Measurements from ENCODE around the gene IMPA2. TPM values are rescaled to one million over a fixed set of nuclear protein-coding genes. Genes with fewer than 3 reads are reported as not detected.

The IMPA2 gene
- 100 to 1,000 TPM; 112 to 385 (median 215) TPM for total RNA-seq

DNA sequence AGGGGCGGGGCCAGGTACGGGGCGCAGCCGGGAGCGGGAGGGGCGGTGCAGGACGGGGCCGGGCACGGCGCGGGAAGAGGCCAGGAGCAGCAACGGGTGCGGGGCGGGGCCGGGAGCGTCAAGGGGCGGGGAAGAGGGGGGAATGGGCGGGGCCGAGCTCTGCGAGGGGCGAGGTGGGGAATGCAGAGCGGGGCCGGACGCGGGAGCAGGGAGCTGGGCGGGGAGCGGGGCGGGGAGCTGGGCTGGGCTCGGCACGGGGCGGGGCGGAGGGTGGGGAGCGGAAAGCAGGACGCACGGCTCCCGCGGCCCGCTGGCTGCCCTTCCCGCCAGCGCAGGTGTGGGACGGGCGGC lies at the start of gene IMPA2:
TSS of gene IMPA2 (plus strand) at position 316 of the 351 bp plus-strand sequence. CDS start 163 bp downstream, outside the sequence.
- ATAC-seq = no peak
- H3K27me3 ChIP-seq = no peaks in the 10 kb centered on the region
- peak within 1 kb of the TSS; percentile 76 to 98 (median 95) for H3K27ac ChIP-seq
- H3K4me3 ChIP-seq = peak within 1 kb of the TSS; percentile 73 to 98
- TF ChIP-seq POLR2A (IDR thresholded peaks at IDR 0.05) = no peak
- TF ChIP-seq EP300 (IDR thresholded peaks at IDR 0.05) = no peak
- no peak for TF ChIP-seq CTCF (IDR thresholded peaks at IDR 0.05)
- TF ChIP-seq POLR2AphosphoS5 (IDR thresholded peaks at IDR 0.05) = peak; percentile 84
- H3K36me3 ChIP-seq = no peaks in the 10 kb centered on the region
- peaks cover 0 to 59% (median 12%) of the 10 kb centered on the region in 3 donors for H3K4me1 ChIP-seq
- 0% methylated on average over 3 of the region's 42 CpGs; no CpG with 5 or more reads in 1 of the 2 donors for WGBS, 2 donors (ENCODE audit: low coverage in 1 of 2)
- no peaks in the 10 kb centered on the region for H3K9me3 ChIP-seq

GRCh38 chr18:11932393-11932792 lies 48.9 kb upstream of the IMPA2 start:
- ATAC-seq = no peak
- Histone ChIP-seq H3K9me3 (no peaks in the 10 kb centered on the region), H3K36me3 (no peaks in the 10 kb centered on the region), H3K27ac (no peak overlapping the region), H3K4me1 (no peaks in the 10 kb centered on the region), H3K27me3 (no peaks in the 10 kb centered on the region), H3K4me3 (no peak overlapping the region)
- TF ChIP-seq EP300 (IDR thresholded peaks at IDR 0.05) (no peak), POLR2A (IDR thresholded peaks at IDR 0.05) (no peak), POLR2AphosphoS5 (IDR thresholded peaks at IDR 0.05) (no peak), CTCF (IDR thresholded peaks at IDR 0.05) (no peak)
- WGBS, 2 donors (ENCODE audit: low coverage in 1 of 2) = 80% methylated on average over 1 of the region's 14 CpGs; no CpG with 5 or more reads in 1 of the 2 donors

GRCh38 chr18:11937874-11938478 lies 43.3 kb upstream of the IMPA2 start:
- TF ChIP-seq CTCF (IDR thresholded peaks at IDR 0.05) = peak; percentile 76 to 87 (median 83)
- no peak for TF ChIP-seq POLR2A (IDR thresholded peaks at IDR 0.05)
- no peak for TF ChIP-seq POLR2AphosphoS5 (IDR thresholded peaks at IDR 0.05)
- TF ChIP-seq EP300 (IDR thresholded peaks at IDR 0.05) = no peak
- Histone ChIP-seq H3K27ac (peak overlapping the region in 3 of 4 donors; percentile 2 to 41 (median 3)), H3K4me1 (peaks cover 0 to 5% (median 0%) of the 10 kb centered on the region in 3 donors), H3K27me3 (no peaks in the 10 kb centered on the region), H3K4me3 (no peak overlapping the region), H3K9me3 (no peaks in the 10 kb centered on the region), H3K36me3 (no peaks in the 10 kb centered on the region)
- ATAC-seq = peak; percentile 55
- WGBS, 2 donors (ENCODE audit: low coverage in 1 of 2) = 0 to 4% methylated on average over 4 of the region's 4 CpGs

GRCh38 chr18:11940956-11941355 lies 40.4 kb upstream of the IMPA2 start:
- WGBS, 2 donors (ENCODE audit: low coverage in 1 of 2) = 57 to 83% methylated on average over 2 of the region's 2 CpGs
- no peak for ATAC-seq

More at GRCh38 chr18:11940956-11941355, 40.4 kb upstream of the IMPA2 start:
- Histone ChIP-seq H3K4me1 (peaks cover 0 to 8% (median 0%) of the 10 kb centered on the region in 3 donors), H3K9me3 (no peaks in the 10 kb centered on the region), H3K27ac (no peak overlapping the region), H3K27me3 (no peaks in the 10 kb centered on the region), H3K36me3 (no peaks in the 10 kb centered on the region), H3K4me3 (no peak overlapping the region)
- TF ChIP-seq POLR2A (IDR thresholded peaks at IDR 0.05) (no peak), POLR2AphosphoS5 (IDR thresholded peaks at IDR 0.05) (no peak), EP300 (IDR thresholded peaks at IDR 0.05) (no peak), CTCF (IDR thresholded peaks at IDR 0.05) (no peak)

All from gastroesophageal sphincter (tissue), 4 donors.